Neutrophil (primary cell): ENCODE results near the gene NCKIPSD.

ENCODE experiments used
- H3K27ac ChIP-seq: fragments of 200-600 bp; sonication (generic); 2 replicates; pipeline ENCODE4 v1.5.1; 2016; ENCODE audit warnings: mild to moderate bottlenecking, moderate library complexity
- H3K27me3 ChIP-seq: fragments of 200-600 bp; sonication (generic); 2 replicates; pipeline ENCODE4 v1.6.0; 2016; ENCODE audit warnings: mild to moderate bottlenecking
- H3K36me3 ChIP-seq: fragments of 200-600 bp; sonication (generic); 2 replicates; pipeline ENCODE4 v1.5.1; 2017
- H3K4me1 ChIP-seq, 2 experiments: fragments of 200-600 bp in 1 of 2; sonication (generic) in 1 of 2; 1 replicate in 1 of 2; 2 replicates in 1 of 2; pipeline versions ENCODE4 v1.5.1 to v1.6.1; 2013 to 2016; ENCODE audit warnings: low read depth in 1 of 2, low read length in 1 of 2, mild to moderate bottlenecking in 1 of 2, moderate library complexity in 1 of 2; ENCODE audit not compliant: control insufficient read depth in 1 of 2, insufficient read depth in 1 of 2
- H3K4me3 ChIP-seq, 2 experiments: fragments of 200-600 bp in 1 of 2; sonication (generic) in 1 of 2; 1 replicate in 1 of 2; 2 replicates in 1 of 2; pipeline ENCODE4 v1.5.1; 2013 to 2016; ENCODE audit warnings: low read depth in 1 of 2, low read length in 1 of 2, mild to moderate bottlenecking in 1 of 2, moderate library complexity in 1 of 2
- H3K9me3 ChIP-seq: fragments of 200-600 bp; sonication (generic); 2 replicates; pipeline ENCODE4 v1.5.1; 2016
- TF ChIP-seq, protein P1 (sequence below): fragments of 200-600 bp; sonication (generic); IDR thresholded peaks from 2 replicates; pipeline ENCODE4 v1.5.1; 2016; ENCODE audit warnings: antibody characterized with exemption

Gene NCKIPSD

DNA sequence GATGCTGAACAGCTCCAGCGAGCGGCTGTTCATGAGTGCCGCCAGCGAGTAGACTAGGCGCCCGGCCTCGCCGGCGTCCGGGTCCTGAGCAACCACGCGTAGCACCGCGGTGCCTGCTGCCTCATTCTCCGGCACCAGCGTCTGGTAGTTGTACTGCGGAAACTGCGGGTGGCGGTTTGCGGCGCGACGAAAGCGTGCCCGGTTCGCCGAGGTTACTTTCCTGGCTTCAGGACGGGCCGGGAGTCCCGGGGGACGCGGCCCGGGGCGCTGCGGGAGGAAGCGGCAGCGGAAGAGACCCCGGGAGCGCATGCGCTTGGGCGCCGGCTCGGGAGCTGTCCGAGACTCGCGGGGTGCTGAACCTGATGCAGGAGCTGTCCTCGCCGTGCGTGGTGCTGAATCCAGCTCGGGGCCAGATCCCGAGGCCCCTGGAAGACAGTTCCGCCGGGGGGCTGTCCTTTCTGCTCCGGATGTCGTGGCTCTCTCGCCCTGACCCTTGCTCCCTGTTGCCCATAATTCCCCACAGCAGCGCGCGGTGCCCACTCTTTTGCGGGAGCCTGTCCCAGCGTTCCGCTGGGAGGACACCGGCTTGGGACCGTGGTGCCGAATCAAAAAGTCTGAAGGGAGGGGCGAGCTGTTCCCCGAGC, 24.1 kb downstream of the NCKIPSD start:
- H3K9me3 ChIP-seq, result no peaks in the 10 kb centered on the region
- H3K36me3 ChIP-seq, result no peaks in the 10 kb centered on the region
- H3K27me3 ChIP-seq, result peaks cover 82% of the 10 kb centered on the region
- H3K4me1 ChIP-seq, result peaks cover 21 to 25% of the 10 kb centered on the region in 2 experiments
- H3K27ac ChIP-seq, result no peak overlapping the region
- TF ChIP-seq, protein P1, sequence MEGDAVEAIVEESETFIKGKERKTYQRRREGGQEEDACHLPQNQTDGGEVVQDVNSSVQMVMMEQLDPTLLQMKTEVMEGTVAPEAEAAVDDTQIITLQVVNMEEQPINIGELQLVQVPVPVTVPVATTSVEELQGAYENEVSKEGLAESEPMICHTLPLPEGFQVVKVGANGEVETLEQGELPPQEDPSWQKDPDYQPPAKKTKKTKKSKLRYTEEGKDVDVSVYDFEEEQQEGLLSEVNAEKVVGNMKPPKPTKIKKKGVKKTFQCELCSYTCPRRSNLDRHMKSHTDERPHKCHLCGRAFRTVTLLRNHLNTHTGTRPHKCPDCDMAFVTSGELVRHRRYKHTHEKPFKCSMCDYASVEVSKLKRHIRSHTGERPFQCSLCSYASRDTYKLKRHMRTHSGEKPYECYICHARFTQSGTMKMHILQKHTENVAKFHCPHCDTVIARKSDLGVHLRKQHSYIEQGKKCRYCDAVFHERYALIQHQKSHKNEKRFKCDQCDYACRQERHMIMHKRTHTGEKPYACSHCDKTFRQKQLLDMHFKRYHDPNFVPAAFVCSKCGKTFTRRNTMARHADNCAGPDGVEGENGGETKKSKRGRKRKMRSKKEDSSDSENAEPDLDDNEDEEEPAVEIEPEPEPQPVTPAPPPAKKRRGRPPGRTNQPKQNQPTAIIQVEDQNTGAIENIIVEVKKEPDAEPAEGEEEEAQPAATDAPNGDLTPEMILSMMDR, result no peak
- H3K4me3 ChIP-seq, result peak overlapping the region in 1 of 2 experiments; percentile 28

DNA sequence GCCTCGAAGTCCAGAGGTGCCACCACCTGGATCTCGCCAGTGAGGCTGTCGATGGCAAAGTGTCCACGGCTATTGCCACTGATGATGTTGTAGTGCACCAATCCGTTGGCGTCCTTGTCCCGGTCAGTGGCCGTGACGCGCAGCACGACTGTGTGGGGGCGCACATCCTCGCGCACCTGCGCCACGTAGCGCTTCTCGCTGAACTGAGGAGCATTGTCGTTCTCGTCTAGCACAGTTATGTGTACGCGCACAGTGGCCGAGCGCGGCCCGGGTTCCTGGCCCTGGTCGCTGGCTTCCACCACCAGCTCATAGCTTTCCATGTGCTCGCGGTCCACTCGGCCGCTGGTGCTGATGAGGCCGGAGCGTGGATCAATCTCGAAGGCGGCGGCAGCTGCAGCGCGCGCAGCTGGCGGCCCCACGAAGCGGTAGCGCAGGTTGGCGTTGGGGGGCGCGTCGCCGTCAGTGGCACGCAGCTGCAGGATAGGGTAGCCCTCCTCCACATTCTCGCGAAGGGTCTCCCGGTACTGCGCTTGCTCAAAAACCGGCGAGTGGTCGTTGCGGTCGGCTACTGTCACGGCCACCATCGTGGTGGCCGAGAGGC, 24.8 kb downstream of the NCKIPSD start:
- Histone ChIP-seq H3K27me3 (peaks cover 89% of the 10 kb centered on the region), H3K9me3 (no peaks in the 10 kb centered on the region), H3K27ac (no peak overlapping the region), H3K4me3 (no peak overlapping the region), H3K36me3 (no peaks in the 10 kb centered on the region), H3K4me1 (peaks cover 26 to 32% of the 10 kb centered on the region in 2 experiments)
- TF ChIP-seq, protein P1, result no peak

DNA sequence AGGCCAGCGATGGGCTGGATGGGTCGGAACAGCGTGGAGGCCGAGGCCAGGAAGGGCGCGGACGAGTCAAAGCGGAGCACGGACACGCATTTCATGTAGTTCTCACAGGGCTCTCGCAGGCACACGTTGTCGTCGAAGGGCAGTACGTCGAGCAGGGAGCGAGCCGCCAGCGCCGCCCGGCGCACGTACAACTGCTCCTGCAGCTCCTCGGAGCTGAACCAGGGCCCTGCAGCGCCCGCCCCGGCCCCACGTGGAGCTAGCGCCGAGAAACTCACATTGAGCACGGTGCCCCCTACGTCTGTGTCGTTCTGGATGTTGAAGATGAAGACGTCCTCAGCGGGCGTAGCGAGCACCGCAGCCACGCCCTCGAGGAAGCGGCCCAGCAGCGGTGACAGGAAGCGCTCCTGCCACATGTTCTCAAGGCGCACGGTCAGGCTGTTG, 28.9 kb downstream of the NCKIPSD start:
- peaks cover 75% of the 10 kb centered on the region for H3K27me3 ChIP-seq
- peaks cover 16 to 24% of the 10 kb centered on the region in 2 experiments for H3K4me1 ChIP-seq
- TF ChIP-seq, protein P1, result no peak
- H3K9me3 ChIP-seq, result no peaks in the 10 kb centered on the region
- peak overlapping the region; percentile 61 to 74 for H3K4me3 ChIP-seq
- no peaks in the 10 kb centered on the region for H3K36me3 ChIP-seq
- H3K27ac ChIP-seq, result no peak overlapping the region

DNA sequence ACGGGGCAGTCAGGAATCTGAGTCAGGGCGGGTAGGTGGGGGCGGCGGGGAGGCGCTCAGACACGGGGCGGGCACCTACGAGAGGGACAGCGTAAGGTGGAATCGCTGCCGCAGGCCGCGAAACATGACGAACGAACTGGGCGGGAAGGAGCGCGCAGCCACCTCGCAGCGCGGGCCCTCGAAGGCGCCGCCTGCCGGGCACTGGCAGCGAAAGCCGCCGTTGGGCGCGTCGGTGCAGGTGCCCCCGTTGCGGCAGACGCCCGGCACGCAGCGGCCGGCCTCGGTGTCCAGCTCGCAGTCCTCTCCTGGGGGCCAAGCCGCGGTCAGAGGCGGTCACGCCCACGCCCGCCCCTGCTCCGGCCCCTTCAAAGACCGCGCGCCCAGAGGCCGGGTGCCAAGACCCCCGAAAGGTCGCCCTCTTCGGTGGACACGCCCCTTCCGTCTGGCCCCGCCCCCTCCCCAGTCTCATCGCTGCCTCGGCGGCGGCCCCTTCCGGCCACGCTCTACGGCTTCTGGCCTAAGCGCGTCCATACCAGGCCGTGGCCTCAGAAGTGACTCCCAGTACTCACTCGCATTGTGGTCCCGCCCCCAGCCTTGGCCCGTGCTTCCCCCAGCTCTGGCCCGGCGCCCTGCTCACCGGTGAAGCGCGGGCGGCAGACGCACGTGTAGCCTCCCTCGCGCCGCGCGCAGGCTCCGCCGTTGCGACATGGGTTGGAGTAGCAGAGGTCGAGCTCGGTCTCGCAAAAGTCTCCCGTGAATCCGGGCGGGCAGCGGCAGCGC, 29.5 kb downstream of the NCKIPSD start:
- Histone ChIP-seq H3K4me1 (peaks cover 16 to 20% of the 10 kb centered on the region in 2 experiments), H3K27ac (peak overlapping the region; percentile 20), H3K36me3 (no peaks in the 10 kb centered on the region), H3K9me3 (no peaks in the 10 kb centered on the region), H3K27me3 (peaks cover 69% of the 10 kb centered on the region), H3K4me3 (peak overlapping the region; percentile 61 to 74)
- TF ChIP-seq, protein P1, result peak; percentile 68

DNA sequence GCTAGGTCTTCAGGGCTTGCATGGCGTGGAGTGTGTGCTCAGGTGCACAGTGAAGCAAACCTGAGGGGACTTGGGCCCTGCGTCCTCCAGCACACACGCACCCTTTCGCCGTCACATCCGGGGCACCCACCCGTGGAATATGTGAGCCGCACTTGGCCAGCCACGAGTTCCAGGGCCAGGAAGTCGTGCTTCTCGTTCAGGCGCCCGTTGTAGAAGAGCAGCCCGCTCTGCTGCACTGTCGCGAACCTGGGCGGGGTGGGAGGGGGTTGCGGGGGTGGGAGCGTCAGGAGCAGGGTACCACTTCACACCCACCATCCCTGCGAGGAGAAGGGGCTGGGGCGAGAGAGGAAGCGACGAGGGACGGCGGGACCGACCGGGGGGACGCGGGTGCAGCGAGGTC, 30.1 kb downstream of the NCKIPSD start:
- no peak overlapping the region for H3K27ac ChIP-seq
- TF ChIP-seq, protein P1, result no peak
- H3K4me3 ChIP-seq, result peak overlapping the region; percentile 61 to 74
- H3K4me1 ChIP-seq, result peaks cover 16 to 20% of the 10 kb centered on the region in 2 experiments
- H3K9me3 ChIP-seq, result no peaks in the 10 kb centered on the region
- H3K27me3 ChIP-seq, result peaks cover 63% of the 10 kb centered on the region
- H3K36me3 ChIP-seq, result no peaks in the 10 kb centered on the region
